Neuron (in vitro differentiated cells): ENCODE data around the gene RGS9.

Experiments
- H2AFZ ChIP-seq: one replicate; pipeline ENCODE4 v1.6.1; 2013; ENCODE audit warnings: low read depth, mild to moderate bottlenecking, inconsistent platforms, low read length, moderate library complexity
- H3K27me3 ChIP-seq: one replicate; pipeline ENCODE4 v1.6.1; 2013; ENCODE audit warnings: low read length; ENCODE audit not compliant: insufficient read depth
- H3K36me3 ChIP-seq: one replicate; pipeline ENCODE4 v1.6.1; 2013; ENCODE audit warnings: low read length; ENCODE audit not compliant: insufficient read depth
- H3K4me1 ChIP-seq: one replicate; pipeline ENCODE4 v1.6.1; 2013; ENCODE audit warnings: low read length; ENCODE audit not compliant: insufficient read depth
- H3K4me3 ChIP-seq: 2 replicates; pipeline ENCODE4 v1.5.1; 2013; ENCODE audit warnings: mild to moderate bottlenecking, low read length, moderate library complexity
- H3K9me3 ChIP-seq: one replicate; pipeline ENCODE4 v1.6.1; 2013; ENCODE audit warnings: low read length

RGS9 gene

GRCh38 chr17:65226227-65226626 lies 89.1 kb downstream of the RGS9 start:
- Histone ChIP-seq H2AFZ (no peak overlapping the region), H3K9me3 (no peaks in the 10 kb centered on the region), H3K27me3 (no peaks in the 10 kb centered on the region), H3K4me1 (no peaks in the 10 kb centered on the region), H3K36me3 (no peaks in the 10 kb centered on the region), H3K4me3 (no peak overlapping the region)

- Histone ChIP-seq H3K4me1 (peaks cover 4% of the 10 kb centered on the region), H3K4me3 (no peak overlapping the region), H3K9me3 (no peaks in the 10 kb centered on the region), H3K36me3 (no peaks in the 10 kb centered on the region), H2AFZ (no peak overlapping the region), H3K27me3 (no peaks in the 10 kb centered on the region)
These were observed 90.5 kb downstream of the RGS9 start for GRCh38 chr17:65227637-65228036.

GRCh38 chr17:65228287-65228686 lies 91.1 kb downstream of the RGS9 start:
- Histone ChIP-seq H3K9me3 (no peaks in the 10 kb centered on the region), H3K36me3 (no peaks in the 10 kb centered on the region), H2AFZ (no peak overlapping the region)

GRCh38 chr17:65228734-65229620 lies 91.8 kb downstream of the RGS9 start:
- Histone ChIP-seq H3K9me3 (no peaks in the 10 kb centered on the region), H3K36me3 (no peaks in the 10 kb centered on the region), H3K4me3 (no peak overlapping the region), H3K27me3 (no peaks in the 10 kb centered on the region), H2AFZ (no peak overlapping the region), H3K4me1 (peaks cover 4% of the 10 kb centered on the region)

More at GRCh38 chr17:65228287-65228686, 91.1 kb downstream of the RGS9 start:
- Histone ChIP-seq H3K4me3 (no peak overlapping the region), H3K4me1 (peaks cover 4% of the 10 kb centered on the region), H3K27me3 (no peaks in the 10 kb centered on the region)

- Histone ChIP-seq H3K4me1 (peaks cover 8% of the 10 kb centered on the region), H3K9me3 (no peaks in the 10 kb centered on the region), H3K4me3 (no peak overlapping the region), H2AFZ (no peak overlapping the region), H3K27me3 (no peaks in the 10 kb centered on the region), H3K36me3 (no peaks in the 10 kb centered on the region)
These were observed 92.4 kb downstream of the RGS9 start for GRCh38 chr17:65229621-65229995.

GRCh38 chr17:65230040-65230439 lies 92.9 kb downstream of the RGS9 start:
- no peaks in the 10 kb centered on the region for H3K27me3 ChIP-seq
- no peaks in the 10 kb centered on the region for H3K9me3 ChIP-seq
- no peak overlapping the region for H3K4me3 ChIP-seq
- no peak overlapping the region for H2AFZ ChIP-seq
- no peaks in the 10 kb centered on the region for H3K36me3 ChIP-seq
- peaks cover 11% of the 10 kb centered on the region for H3K4me1 ChIP-seq

- Histone ChIP-seq H3K4me1 (peaks cover 12% of the 10 kb centered on the region), H3K9me3 (no peaks in the 10 kb centered on the region), H3K27me3 (no peaks in the 10 kb centered on the region), H2AFZ (no peak overlapping the region), H3K4me3 (no peak overlapping the region), H3K36me3 (no peaks in the 10 kb centered on the region)
These were observed 93.9 kb downstream of the RGS9 start for GRCh38 chr17:65231086-65231485.

- Histone ChIP-seq H3K27me3 (no peaks in the 10 kb centered on the region), H3K4me3 (no peak overlapping the region), H3K9me3 (no peaks in the 10 kb centered on the region), H3K4me1 (peaks cover 12% of the 10 kb centered on the region), H3K36me3 (no peaks in the 10 kb centered on the region), H2AFZ (peak overlapping the region; percentile 27)
These were observed 94.6 kb downstream of the RGS9 start for GRCh38 chr17:65231662-65232335.

GRCh38 chr17:65235284-65235683 lies 98.1 kb downstream of the RGS9 start:
- no peak overlapping the region for H2AFZ ChIP-seq
- H3K4me1 ChIP-seq, result peaks cover 15% of the 10 kb centered on the region
- no peak overlapping the region for H3K4me3 ChIP-seq
- no peaks in the 10 kb centered on the region for H3K36me3 ChIP-seq
- no peaks in the 10 kb centered on the region for H3K27me3 ChIP-seq
- H3K9me3 ChIP-seq, result no peaks in the 10 kb centered on the region

- peaks cover 20% of the 10 kb centered on the region for H3K4me1 ChIP-seq
- no peak overlapping the region for H2AFZ ChIP-seq
- H3K9me3 ChIP-seq, result no peaks in the 10 kb centered on the region
- no peak overlapping the region for H3K4me3 ChIP-seq
- no peaks in the 10 kb centered on the region for H3K27me3 ChIP-seq
- no peaks in the 10 kb centered on the region for H3K36me3 ChIP-seq
These were observed 99.2 kb downstream of the RGS9 start for GRCh38 chr17:65236321-65236720.

GRCh38 chr17:65243838-65244625 lies 106.9 kb downstream of the RGS9 start:
- Histone ChIP-seq H3K4me1 (peaks cover 25% of the 10 kb centered on the region), H2AFZ (peak overlapping the region; percentile 2), H3K27me3 (no peaks in the 10 kb centered on the region), H3K9me3 (no peaks in the 10 kb centered on the region), H3K4me3 (peak overlapping the region; percentile 6), H3K36me3 (no peaks in the 10 kb centered on the region)

- H3K27me3 ChIP-seq, result no peaks in the 10 kb centered on the region
- no peak overlapping the region for H2AFZ ChIP-seq
- H3K4me3 ChIP-seq, result no peak overlapping the region
- no peaks in the 10 kb centered on the region for H3K36me3 ChIP-seq
- H3K4me1 ChIP-seq, result peaks cover 17% of the 10 kb centered on the region
- H3K9me3 ChIP-seq, result no peaks in the 10 kb centered on the region
These were observed 109.1 kb downstream of the RGS9 start for GRCh38 chr17:65246252-65246651.

GRCh38 chr17:65249774-65250173 lies 112.6 kb downstream of the RGS9 start:
- no peak overlapping the region for H2AFZ ChIP-seq
- H3K4me3 ChIP-seq, result no peak overlapping the region
- no peaks in the 10 kb centered on the region for H3K36me3 ChIP-seq
- peaks cover 3% of the 10 kb centered on the region for H3K4me1 ChIP-seq
- no peaks in the 10 kb centered on the region for H3K27me3 ChIP-seq
- no peaks in the 10 kb centered on the region for H3K9me3 ChIP-seq
